GM20000 (cell line): ENCODE results near the gene CYB5R3.
"Not testable (repeated sequence)": the region's sequence is repeated elsewhere in the genome, so short reads cannot be mapped to it uniquely, and the experiment has no call there.

Experiments used
- DNase-seq: peaks from one replicate; pipeline ENCODE4 v3.0.0; 2012; ENCODE audit warnings: low spot score
- CTCF ChIP-seq: IDR thresholded peaks from 2 replicates; pipeline ENCODE4 v1.5.1; 2012; ENCODE audit warnings: mild to moderate bottlenecking, control low read depth; ENCODE audit errors: extremely low read depth, missing control alignments

The CYB5R3 gene

GRCh38 chr22:42673898-42674401 is 24.8 kb upstream of the CYB5R3 start:
- no peak for TF ChIP-seq CTCF
- DNase-seq = no peak

- not testable (repeated sequence) for DNase-seq
These were observed 23.9 kb upstream of the CYB5R3 start for GRCh38 chr22:42673071-42673470.

GRCh38 chr22:42670921-42671709 is 21.9 kb upstream of the CYB5R3 start:
- TF ChIP-seq CTCF = no peak
- no peak for DNase-seq

GRCh38 chr22:42670046-42670445 is 20.9 kb upstream of the CYB5R3 start:
- TF ChIP-seq CTCF = no peak
- DNase-seq = no peak

GRCh38 chr22:42666393-42666792 is 17.2 kb upstream of the CYB5R3 start:
- DNase-seq = not testable (repeated sequence)

GRCh38 chr22:42664976-42665831 is 16.0 kb upstream of the CYB5R3 start:
- DNase-seq = peak; percentile 51
- no peak for TF ChIP-seq CTCF

- peak; percentile 89 for DNase-seq
- TF ChIP-seq CTCF = peak; percentile 79
These were observed 13.0 kb upstream of the CYB5R3 start for GRCh38 chr22:42661985-42662831.

GRCh38 chr22:42656578-42656977 is 7.4 kb upstream of the CYB5R3 start:
- DNase-seq = no peak
- TF ChIP-seq CTCF = no peak
